KG1 (cell line): ENCODE results near the gene CELF4.

Experiments
- DNase-seq: peaks from one replicate; lab custom pipeline; 2025; lab: John Stamatoyannopoulos, UW

The CELF4 gene

GRCh38 chr18:37547196-37547827 is 18.3 kb downstream of the CELF4 start:
- no peak for DNase-seq

GRCh38 chr18:37546651-37547050 is 18.9 kb downstream of the CELF4 start:
- DNase-seq: no peak

- no peak for DNase-seq
Observed at GRCh38 chr18:37546272-37546537, 19.4 kb downstream of the CELF4 start.

- DNase-seq: no peak
Observed at GRCh38 chr18:37545461-37546271, 19.9 kb downstream of the CELF4 start.

- DNase-seq: no peak
Observed at GRCh38 chr18:37544713-37545112, 20.9 kb downstream of the CELF4 start.

- no peak for DNase-seq
Observed at GRCh38 chr18:37544217-37544616, 21.4 kb downstream of the CELF4 start.

GRCh38 chr18:37543321-37543720 is 22.3 kb downstream of the CELF4 start:
- DNase-seq: no peak

- DNase-seq: no peak
Observed at GRCh38 chr18:37541517-37541916, 24.1 kb downstream of the CELF4 start.

GRCh38 chr18:37540424-37541138 is 25.0 kb downstream of the CELF4 start:
- no peak for DNase-seq

GRCh38 chr18:37539236-37539635 is 26.4 kb downstream of the CELF4 start:
- DNase-seq: no peak

- no peak for DNase-seq
Observed at GRCh38 chr18:37538526-37539205, 26.9 kb downstream of the CELF4 start.

GRCh38 chr18:37537868-37538525 is 27.6 kb downstream of the CELF4 start:
- peak; percentile 25 for DNase-seq

GRCh38 chr18:37536656-37537055 is 28.9 kb downstream of the CELF4 start:
- DNase-seq: no peak

GRCh38 chr18:37535968-37536367 is 29.6 kb downstream of the CELF4 start:
- DNase-seq: no peak

GRCh38 chr18:37534627-37535026 is 31.0 kb downstream of the CELF4 start:
- DNase-seq: no peak

GRCh38 chr18:37533647-37534584 is 31.7 kb downstream of the CELF4 start:
- no peak for DNase-seq

- no peak for DNase-seq
Observed at GRCh38 chr18:37532917-37533316, 32.7 kb downstream of the CELF4 start.

- no peak for DNase-seq
Observed at GRCh38 chr18:37529863-37530262, 35.7 kb downstream of the CELF4 start.

- DNase-seq: no peak
Observed at GRCh38 chr18:37529296-37529695, 36.3 kb downstream of the CELF4 start.

- DNase-seq: no peak
Observed at GRCh38 chr18:37527395-37527794, 38.2 kb downstream of the CELF4 start.

- no peak for DNase-seq
Observed at GRCh38 chr18:37525262-37525585, 40.4 kb downstream of the CELF4 start.
